SK-N-MC (cell line): ENCODE measurements around the gene HBQ1.
A peak's percentile ranks its signal among the peaks of the same experiment; 100 is the strongest.
"Not testable (repeated sequence)": the region's sequence is repeated elsewhere in the genome, so short reads cannot be mapped to it uniquely, and the experiment has no call there.

Experiments used
- DNase-seq: peaks from one replicate; pipeline ENCODE4 v3.0.0-alpha.2; 2011; ENCODE audit warnings: low read depth, low spot score
- H3K27ac ChIP-seq: fragments of 200-600 bp; sonication (generic); 2 replicates; pipeline ENCODE4 v1.5.1; 2016; ENCODE audit warnings: mixed run types
- H3K36me3 ChIP-seq: fragments of 200-600 bp; sonication (generic); 2 replicates; pipeline ENCODE4 v1.6.1; 2017; ENCODE audit warnings: antibody characterized with exemption, low read length, mixed read lengths; ENCODE audit not compliant: insufficient read depth
- H3K4me3 ChIP-seq: fragments of 200-600 bp; sonication (generic); 2 replicates; pipeline ENCODE4 v1.5.1; 2016
- H3K9ac ChIP-seq: fragments of 200-600 bp; sonication (generic); 2 replicates; pipeline ENCODE4 v1.8.0; 2017; ENCODE audit warnings: mixed run types, mixed read lengths; ENCODE audit not compliant: insufficient read length
- H3K9me3 ChIP-seq: fragments of 200-600 bp; sonication (generic); 2 replicates; pipeline ENCODE4 v1.6.1; 2017; ENCODE audit warnings: low read depth, mild to moderate bottlenecking, antibody characterized with exemption, low read length, moderate library complexity, mixed read lengths
- EZH2 ChIP-seq: fragments of 200-600 bp; sonication (generic); IDR thresholded peaks from one replicate; pipeline ENCODE4 v1.6.1; 2017; ENCODE audit warnings: antibody characterized with exemption
- FOXP2 ChIP-seq: optimal IDR thresholded peaks from 2 replicates; pipeline ENCODE3; 2011; ENCODE audit warnings: mild to moderate bottlenecking, moderate library complexity; ENCODE audit not compliant: insufficient read depth; ENCODE audit errors: extremely low read length, control extremely low read depth
- POLR2AphosphoS5 ChIP-seq: IDR thresholded peaks from 2 replicates; pipeline ENCODE4 v1.6.1; 2012; ENCODE audit warnings: mild to moderate bottlenecking, low read depth, low read length, borderline replicate concordance

Gene HBQ1

GRCh38 chr16:143456-143855 is 36.8 kb upstream of the HBQ1 start:
- H3K9me3 ChIP-seq = no peaks in the 10 kb centered on the region
- DNase-seq = no peak
- no peaks in the 10 kb centered on the region for H3K36me3 ChIP-seq
- no peak overlapping the region for H3K9ac ChIP-seq
- no peak for TF ChIP-seq FOXP2
- no peak for TF ChIP-seq EZH2
- no peak for TF ChIP-seq POLR2AphosphoS5
- no peak overlapping the region for H3K27ac ChIP-seq
- H3K4me3 ChIP-seq = no peak overlapping the region

DNA sequence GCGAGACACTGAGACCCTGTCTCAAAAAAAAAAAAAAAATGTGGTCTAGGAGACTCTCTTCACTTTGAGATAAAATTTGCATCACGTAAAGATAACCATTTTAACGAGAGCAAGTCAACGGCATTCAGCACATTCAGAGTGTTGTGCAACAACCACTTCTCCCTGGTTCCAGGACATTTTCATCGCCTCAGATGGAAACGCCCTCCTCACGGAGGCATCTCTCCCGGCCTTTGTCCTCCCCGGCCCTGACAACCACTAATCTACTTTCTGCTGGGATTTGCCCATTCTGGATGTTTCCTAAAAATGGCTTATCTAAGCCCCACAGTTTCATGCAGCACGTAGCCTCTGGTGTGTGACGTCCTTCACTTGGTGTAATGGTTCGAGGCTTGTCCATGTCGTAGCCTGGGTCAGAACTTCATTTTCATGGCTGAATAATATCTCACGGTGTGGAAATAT is 35.4 kb upstream of the HBQ1 start:
- no peak overlapping the region for H3K27ac ChIP-seq
- H3K9me3 ChIP-seq = no peaks in the 10 kb centered on the region
- no peak overlapping the region for H3K4me3 ChIP-seq
- H3K36me3 ChIP-seq = no peaks in the 10 kb centered on the region
- no peak for DNase-seq
- TF ChIP-seq POLR2AphosphoS5 (no peak), EZH2 (no peak), FOXP2 (no peak)
- no peak overlapping the region for H3K9ac ChIP-seq

GRCh38 chr16:146646-147045 is 33.6 kb upstream of the HBQ1 start:
- TF ChIP-seq POLR2AphosphoS5 (no peak), FOXP2 (no peak), EZH2 (no peak)
- no peak overlapping the region for H3K9ac ChIP-seq
- no peak for DNase-seq
- H3K27ac ChIP-seq = no peak overlapping the region
- no peak overlapping the region for H3K4me3 ChIP-seq
- no peaks in the 10 kb centered on the region for H3K36me3 ChIP-seq
- no peaks in the 10 kb centered on the region for H3K9me3 ChIP-seq

DNA sequence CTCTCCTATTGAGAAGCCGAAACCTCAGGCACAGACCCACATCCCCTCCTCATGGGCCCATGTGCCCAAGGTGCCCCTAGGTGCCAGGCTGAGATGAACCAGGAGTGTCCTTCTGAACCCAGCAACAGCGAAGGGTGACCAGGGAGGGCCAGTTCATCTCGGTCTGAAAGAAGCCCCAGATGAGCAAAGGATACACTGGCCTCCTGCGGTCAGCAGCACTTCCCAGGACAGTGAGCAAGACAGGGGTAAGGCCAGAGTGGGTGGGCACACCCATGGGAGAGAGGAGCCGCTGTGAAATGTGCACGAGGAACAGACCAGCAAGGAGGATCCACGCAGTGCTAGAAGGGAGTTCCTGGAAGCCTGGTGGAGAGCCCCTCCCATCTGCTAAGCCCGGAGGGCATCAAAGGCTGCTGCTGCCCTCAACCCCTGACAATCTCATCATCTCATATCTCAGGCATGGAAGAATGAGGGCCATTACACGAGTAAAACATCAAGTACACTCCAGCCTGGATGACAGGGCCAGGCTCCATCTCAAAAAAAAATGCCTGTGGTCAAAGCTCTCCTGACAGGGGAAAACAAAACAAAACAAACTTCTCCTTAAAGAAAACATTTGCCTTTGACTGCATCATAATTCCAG is 31.1 kb upstream of the HBQ1 start:
- TF ChIP-seq EZH2 = no peak
- TF ChIP-seq FOXP2 = no peak
- TF ChIP-seq POLR2AphosphoS5 = no peak
- Histone ChIP-seq H3K9me3 (no peaks in the 10 kb centered on the region), H3K4me3 (no peak overlapping the region), H3K36me3 (no peaks in the 10 kb centered on the region), H3K9ac (no peak overlapping the region), H3K27ac (no peak overlapping the region)
- no peak for DNase-seq

DNA sequence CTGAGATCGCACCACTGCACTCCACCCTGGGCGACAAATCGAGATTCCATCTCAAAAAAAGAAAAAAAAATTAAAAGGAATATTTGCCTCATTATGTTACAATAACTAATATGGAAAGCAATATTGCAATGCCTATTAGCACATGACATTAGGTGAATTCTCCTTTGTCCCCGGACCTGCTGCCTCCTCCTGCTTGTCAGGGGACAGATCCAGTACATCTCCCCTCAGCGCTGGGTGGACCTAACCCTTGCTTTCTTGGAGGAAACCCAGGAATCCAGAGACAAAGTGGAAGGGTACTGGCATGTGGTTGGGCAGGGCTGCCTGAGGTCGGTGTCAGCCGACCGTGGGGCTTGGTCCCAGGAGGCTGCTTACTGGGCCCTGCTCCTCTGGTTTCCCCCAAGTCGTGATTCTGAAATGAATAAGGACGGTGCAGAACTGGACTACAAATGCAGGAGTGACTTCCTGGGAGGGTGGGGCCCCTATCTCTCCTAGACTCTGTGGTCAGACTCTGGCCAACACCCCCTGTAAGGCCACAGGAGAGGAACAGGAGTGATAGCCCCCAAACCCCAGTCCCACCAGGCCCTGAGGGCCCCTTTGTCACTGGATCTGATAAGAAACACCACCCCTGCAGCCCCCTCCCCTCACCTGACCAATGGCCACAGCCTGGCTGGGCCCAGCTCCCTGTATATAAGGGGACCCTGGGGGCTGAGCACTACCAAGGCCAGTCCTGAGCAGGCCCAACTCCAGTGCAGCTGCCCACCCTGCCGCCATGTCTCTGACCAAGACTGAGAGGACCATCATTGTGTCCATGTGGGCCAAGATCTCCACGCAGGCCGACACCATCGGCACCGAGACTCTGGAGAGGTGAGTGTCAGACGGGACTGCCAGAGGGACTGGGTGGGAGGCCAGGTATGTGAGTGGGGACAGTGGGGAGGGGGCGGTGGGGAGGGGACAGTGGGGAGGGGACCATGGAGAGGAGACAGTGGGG is 27.8 kb upstream of the HBQ1 start, which contains the start of gene HBZ:
Gene HBZ (plus strand): TSS at position 504 of the 988 bp plus-strand sequence. CDS start 266 bp downstream, at position 770.
- TF ChIP-seq FOXP2 (no peak), POLR2AphosphoS5 (no peak), EZH2 (no peak)
- Histone ChIP-seq H3K4me3 (no peak within 1 kb of the TSS), H3K9me3 (no peaks in the 10 kb centered on the region), H3K36me3 (no peaks in the 10 kb centered on the region), H3K9ac (no peak within 1 kb of the TSS), H3K27ac (no peak within 1 kb of the TSS)
- DNase-seq = no peak

GRCh38 chr16:153129-153521 is 27.1 kb upstream of the HBQ1 start:
- H3K9me3 ChIP-seq, H3K9ac ChIP-seq, DNase-seq, H3K36me3 ChIP-seq, H3K4me3 ChIP-seq, H3K27ac ChIP-seq: not testable (repeated sequence)

GRCh38 chr16:153550-154216 is 26.6 kb upstream of the HBQ1 start:
- H3K9me3 ChIP-seq, H3K36me3 ChIP-seq, H3K9ac ChIP-seq, H3K27ac ChIP-seq, H3K4me3 ChIP-seq, DNase-seq: not testable (repeated sequence)

GRCh38 chr16:154217-155030 is 25.8 kb upstream of the HBQ1 start:
- no peak for DNase-seq
- TF ChIP-seq POLR2AphosphoS5 (no peak), FOXP2 (no peak), EZH2 (no peak)
- Histone ChIP-seq H3K36me3 (no peaks in the 10 kb centered on the region), H3K9ac (no peak overlapping the region), H3K4me3 (peak overlapping the region; percentile 84), H3K27ac (no peak overlapping the region), H3K9me3 (no peaks in the 10 kb centered on the region)
